Duodenal mucosa (tissue), 2 donors: ENCODE data around the gene DICER1.
"Not testable (repeated sequence)": the region's sequence is repeated elsewhere in the genome, so short reads cannot be mapped to it uniquely, and the experiment has no call there.

ENCODE experiments used
- H3K27ac ChIP-seq: one replicate; pipeline ENCODE4 v1.7.0; 2013; ENCODE audit warnings: low read depth, low read length
- H3K27me3 ChIP-seq, 2 donors: one replicate each; pipeline ENCODE4 v1.7.0; 2013; ENCODE audit warnings: low read length in 2 of 2, control low read depth in 1 of 2; ENCODE audit not compliant: insufficient read depth in 2 of 2, control insufficient read depth in 1 of 2
- H3K36me3 ChIP-seq, 2 donors: one replicate each; pipeline ENCODE4 v1.7.0; 2013; ENCODE audit warnings: low read length in 2 of 2, control low read depth in 1 of 2; ENCODE audit not compliant: insufficient read depth in 2 of 2, control insufficient read depth in 1 of 2
- H3K4me1 ChIP-seq, 2 donors: one replicate each; pipeline ENCODE4 v1.7.0; 2013; ENCODE audit warnings: low read length in 2 of 2, control low read depth in 1 of 2; ENCODE audit not compliant: insufficient read depth in 2 of 2, control insufficient read depth in 1 of 2
- H3K4me3 ChIP-seq, 2 donors: one replicate each; pipeline ENCODE4 v1.7.0; 2013; ENCODE audit warnings: low read length in 2 of 2, low read depth in 1 of 2
- H3K9ac ChIP-seq, 2 donors: one replicate each; pipeline ENCODE4 v1.7.0; 2013; ENCODE audit warnings: low read length in 2 of 2, low read depth in 1 of 2
- H3K9me3 ChIP-seq, 2 donors: one replicate each; pipeline ENCODE4 v1.7.0; 2013; ENCODE audit warnings: low read length in 2 of 2, control low read depth in 1 of 2; ENCODE audit not compliant: control insufficient read depth in 1 of 2

The DICER1 gene

GRCh38 chr14:95185033-95185766, 27.9 kb upstream of the DICER1 start:
- Histone ChIP-seq H3K27me3 (no peaks in the 10 kb centered on the region), H3K4me1 (peaks cover 40 to 55% of the 10 kb centered on the region in 2 donors), H3K36me3 (no peaks in the 10 kb centered on the region), H3K9me3 (no peaks in the 10 kb centered on the region), H3K27ac (peak overlapping the region; percentile 67), H3K4me3 (peak overlapping the region; percentile 28 to 41), H3K9ac (no peak overlapping the region)

GRCh38 chr14:95184413-95184790, 27.1 kb upstream of the DICER1 start:
- no peak overlapping the region for H3K4me3 ChIP-seq
- no peaks in the 10 kb centered on the region for H3K9me3 ChIP-seq
- no peaks in the 10 kb centered on the region for H3K36me3 ChIP-seq
- no peak overlapping the region for H3K27ac ChIP-seq
- H3K27me3 ChIP-seq, result no peaks in the 10 kb centered on the region
- H3K4me1 ChIP-seq, result peaks cover 33 to 47% of the 10 kb centered on the region in 2 donors
- no peak overlapping the region for H3K9ac ChIP-seq

- Histone ChIP-seq H3K27ac (no peak overlapping the region), H3K9ac (no peak overlapping the region), H3K9me3 (no peaks in the 10 kb centered on the region), H3K36me3 (no peaks in the 10 kb centered on the region), H3K27me3 (no peaks in the 10 kb centered on the region), H3K4me1 (peaks cover 33 to 46% of the 10 kb centered on the region in 2 donors), H3K4me3 (peak overlapping the region in 1 of 2 donors; percentile 23)
These were observed 26.4 kb upstream of the DICER1 start for GRCh38 chr14:95183532-95184412.

GRCh38 chr14:95183082-95183481, 25.8 kb upstream of the DICER1 start:
- H3K9ac ChIP-seq, result no peak overlapping the region
- no peaks in the 10 kb centered on the region for H3K9me3 ChIP-seq
- no peak overlapping the region for H3K27ac ChIP-seq

GRCh38 chr14:95182379-95182778, 25.1 kb upstream of the DICER1 start:
- peaks cover 33 to 46% of the 10 kb centered on the region in 2 donors for H3K4me1 ChIP-seq
- no peak overlapping the region for H3K9ac ChIP-seq
- H3K36me3 ChIP-seq, result no peaks in the 10 kb centered on the region
- no peaks in the 10 kb centered on the region for H3K27me3 ChIP-seq
- H3K4me3 ChIP-seq, result no peak overlapping the region
- no peak overlapping the region for H3K27ac ChIP-seq
- no peaks in the 10 kb centered on the region for H3K9me3 ChIP-seq

More at GRCh38 chr14:95183082-95183481, 25.8 kb upstream of the DICER1 start:
- no peaks in the 10 kb centered on the region for H3K36me3 ChIP-seq
- no peaks in the 10 kb centered on the region for H3K27me3 ChIP-seq
- H3K4me3 ChIP-seq, result peak overlapping the region in 1 of 2 donors; percentile 23
- peaks cover 33 to 46% of the 10 kb centered on the region in 2 donors for H3K4me1 ChIP-seq

GRCh38 chr14:95180966-95181741, 23.8 kb upstream of the DICER1 start:
- H3K9ac ChIP-seq, result no peak overlapping the region
- H3K27ac ChIP-seq, result no peak overlapping the region
- no peaks in the 10 kb centered on the region for H3K9me3 ChIP-seq
- H3K4me1 ChIP-seq, result peaks cover 33 to 40% of the 10 kb centered on the region in 2 donors
- no peaks in the 10 kb centered on the region for H3K36me3 ChIP-seq
- no peaks in the 10 kb centered on the region for H3K27me3 ChIP-seq
- no peak overlapping the region for H3K4me3 ChIP-seq

GRCh38 chr14:95175670-95176069, 18.3 kb upstream of the DICER1 start:
- H3K9me3 ChIP-seq, H3K27me3 ChIP-seq, H3K27ac ChIP-seq, H3K9ac ChIP-seq, H3K4me3 ChIP-seq, H3K36me3 ChIP-seq: not testable (repeated sequence)
- peaks cover 7 to 13% of the 10 kb centered on the region in 2 donors for H3K4me1 ChIP-seq

- no peak overlapping the region for H3K9ac ChIP-seq
- no peaks in the 10 kb centered on the region for H3K9me3 ChIP-seq
These were observed 17.0 kb upstream of the DICER1 start for GRCh38 chr14:95174184-95174792.

GRCh38 chr14:95173518-95173917, 16.2 kb upstream of the DICER1 start:
- Histone ChIP-seq H3K9me3 (no peaks in the 10 kb centered on the region), H3K4me1 (peaks cover 7 to 18% of the 10 kb centered on the region in 2 donors), H3K27ac (no peak overlapping the region), H3K36me3 (no peaks in the 10 kb centered on the region), H3K9ac (no peak overlapping the region), H3K27me3 (no peaks in the 10 kb centered on the region), H3K4me3 (no peak overlapping the region)

More at GRCh38 chr14:95174184-95174792, 17.0 kb upstream of the DICER1 start:
- H3K4me1 ChIP-seq, result peaks cover 7 to 13% of the 10 kb centered on the region in 2 donors
- no peak overlapping the region for H3K27ac ChIP-seq
- no peaks in the 10 kb centered on the region for H3K27me3 ChIP-seq
- no peak overlapping the region for H3K4me3 ChIP-seq
- no peaks in the 10 kb centered on the region for H3K36me3 ChIP-seq
